K562 (cell line): ENCODE results near the gene LMNTD2. TPM values are rescaled to one million over a fixed set of nuclear protein-coding genes. Genes with fewer than 3 reads are reported as not detected.

Source experiments
- CCNT2 ChIP-seq: IDR thresholded peaks from 2 replicates; pipeline ENCODE4 v1.6.1; 2011; ENCODE audit warnings: borderline replicate concordance, low read depth, mild to moderate bottlenecking, moderate library complexity, mixed read lengths, low read length; ENCODE audit not compliant: insufficient read length; ENCODE audit errors: extremely low read depth
- ESRRA ChIP-seq: fragments of 450-650 bp; IDR thresholded peaks from 2 replicates; pipeline ENCODE4 v1.6.1; 2014; ENCODE audit warnings: low read depth, mild to moderate bottlenecking, moderate library complexity, borderline replicate concordance
- IRF2 ChIP-seq: sonication (generic); formaldehyde crosslinking; IDR thresholded peaks from 2 replicates; pipeline ENCODE4 v1.8.1; 2022; ENCODE audit warnings: mild to moderate bottlenecking, missing genetic modification reagents
- JUND ChIP-seq, 2 experiments: IDR thresholded peaks; 2 replicates in 1 of 2; 3 replicates in 1 of 2; pipeline ENCODE4 v1.6.1; 2011; ENCODE audit warnings: borderline replicate concordance in 2 of 2, low read depth in 2 of 2, low read length in 2 of 2, improper control_type of control experiment in 1 of 2, missing biosample characterization in 1 of 2, missing genetic modification characterization in 1 of 2, missing genetic modification reagents in 1 of 2
- NCOA1 ChIP-seq: fragments of 450-650 bp; IDR thresholded peaks from 2 replicates; pipeline ENCODE4 v1.6.1; 2016; ENCODE audit warnings: low read depth
- NR2F6 ChIP-seq: fragments of 450-650 bp; formaldehyde crosslinking; IDR thresholded peaks from 2 replicates; pipeline ENCODE4 v1.4.0; 2020; ENCODE audit warnings: mild to moderate bottlenecking
- OTX1 ChIP-seq: fragments of 450-650 bp; formaldehyde crosslinking; IDR thresholded peaks from 2 replicates; pipeline ENCODE4 v1.4.0; 2022; ENCODE audit warnings: mild to moderate bottlenecking
- PURB ChIP-seq: sonication (generic); formaldehyde crosslinking; IDR thresholded peaks from 2 replicates; pipeline ENCODE4 v1.9.0; 2021; ENCODE audit warnings: low read depth, mild to moderate bottlenecking, missing genetic modification reagents
- SAFB ChIP-seq: fragments of 200-400 bp; formaldehyde crosslinking; IDR thresholded peaks from 2 replicates; pipeline ENCODE4 v1.6.1; 2017; ENCODE audit warnings: low read depth, low read length, borderline replicate concordance
- STAG1 ChIP-seq: sonication (generic); formaldehyde crosslinking; IDR thresholded peaks from 2 replicates; pipeline ENCODE4 v1.5.0; 2020; ENCODE audit warnings: missing genetic modification reagents, borderline replicate concordance
- TAF1 ChIP-seq: IDR thresholded peaks from 2 replicates; pipeline ENCODE4 v1.6.1; 2011; ENCODE audit warnings: mild to moderate bottlenecking, low read length, moderate library complexity; ENCODE audit not compliant: insufficient read depth, control insufficient read depth, severe bottlenecking; ENCODE audit errors: extremely low read depth
- ZNF143 ChIP-seq: sonication (generic); formaldehyde crosslinking; IDR thresholded peaks from 2 replicates; pipeline ENCODE4 v1.9.0; 2022; ENCODE audit warnings: mild to moderate bottlenecking, missing genetic modification reagents
- ZNF174 ChIP-seq: fragments of 250-450 bp; sonication (Bioruptor Pico); IDR thresholded peaks from 2 replicates; pipeline ENCODE4 v1.4.0; 2020; ENCODE audit warnings: mild to moderate bottlenecking
- ZNF444 ChIP-seq: fragments of 250-450 bp; sonication (Bioruptor Pico); IDR thresholded peaks from 2 replicates; pipeline ENCODE4 v1.4.0; 2020; ENCODE audit warnings: mild to moderate bottlenecking, moderate library complexity
- ZNF830 ChIP-seq: fragments of 250-450 bp; sonication (Bioruptor Pico); IDR thresholded peaks from 2 replicates; pipeline ENCODE4 v1.5.0; 2021; ENCODE audit warnings: mild to moderate bottlenecking
- polyA plus RNA-seq, 8 experiments: library from polyadenylated mRNA; depleted of rRNA in 4 of 8; stranded (reverse) in 5 of 8; unstranded in 3 of 8; fragments of >200 nt; fragmentation: Nextera tagmentation in 2 of 8; fragmentation: Illumina TruSeq in 1 of 8; extraction: Ambion mirVana in 2 of 8; extraction: Trizol in 1 of 8; gene quantifications; 2 replicates each; pipeline versions ENCODE4 v1.2.1 to v1.2.3, GENCODE V29; 2011 to 2014; ENCODE audit warnings: inconsistent platforms in 1 of 8, missing spikeins in 1 of 8
- total RNA-seq, 7 experiments: library from RNA; depleted of rRNA in 6 of 7; stranded (reverse); fragments of >200 nt in 6 of 7; fragmentation: Illumina TruSeq in 2 of 7; extraction: Trizol in 2 of 7; gene quantifications; 2 replicates each; pipeline versions ENCODE4 v1.2.1 to v1.2.3, GENCODE V29; 2011 to 2021; ENCODE audit warnings: low replicate concordance in 1 of 7
- TF ChIP-seq, protein P1 (sequence below): fragments of 250-450 bp; sonication (Bioruptor Pico); IDR thresholded peaks from 2 replicates; pipeline ENCODE4 v1.4.0; 2020; ENCODE audit warnings: borderline replicate concordance
- TF ChIP-seq, protein P2 (sequence below), 2 experiments: IDR thresholded peaks; 2 replicates each; pipeline ENCODE4 v1.6.1; 2011; ENCODE audit warnings: borderline replicate concordance in 1 of 2, control low read depth in 1 of 2, low read depth in 1 of 2, low read length in 1 of 2, mild to moderate bottlenecking in 1 of 2, mixed read lengths in 1 of 2, moderate library complexity in 1 of 2; ENCODE audit not compliant: insufficient read depth in 1 of 2, insufficient read length in 1 of 2, poor library complexity in 1 of 2, severe bottlenecking in 1 of 2; ENCODE audit errors: extremely low read depth in 1 of 2
- TF ChIP-seq, protein P3 (sequence below): fragments of 200-800 bp; sonication (Bioruptor generic); IDR thresholded peaks from 2 replicates; pipeline ENCODE4 v1.6.1; 2017; ENCODE audit warnings: missing genetic modification characterization, missing compliant biosample characterization
- TF ChIP-seq, protein P4 (sequence below): sonication (generic); formaldehyde crosslinking; IDR thresholded peaks from 2 replicates; pipeline ENCODE4 v1.8.0; 2022; ENCODE audit warnings: mild to moderate bottlenecking, missing genetic modification reagents
- TF ChIP-seq, protein P5 (sequence below): sonication (generic); formaldehyde crosslinking; IDR thresholded peaks from 2 replicates; pipeline ENCODE4 v1.8.1; 2023; ENCODE audit warnings: mild to moderate bottlenecking, missing genetic modification reagents, moderate library complexity

The LMNTD2 gene
- total and polyA plus RNA-seq, 9 of the 15 experiments (the other 6 are each of a cell fraction or from before 2014, with no cell fraction given), result 0.48 to 4.2 (median 1.5) TPM; not detected in 3

DNA sequence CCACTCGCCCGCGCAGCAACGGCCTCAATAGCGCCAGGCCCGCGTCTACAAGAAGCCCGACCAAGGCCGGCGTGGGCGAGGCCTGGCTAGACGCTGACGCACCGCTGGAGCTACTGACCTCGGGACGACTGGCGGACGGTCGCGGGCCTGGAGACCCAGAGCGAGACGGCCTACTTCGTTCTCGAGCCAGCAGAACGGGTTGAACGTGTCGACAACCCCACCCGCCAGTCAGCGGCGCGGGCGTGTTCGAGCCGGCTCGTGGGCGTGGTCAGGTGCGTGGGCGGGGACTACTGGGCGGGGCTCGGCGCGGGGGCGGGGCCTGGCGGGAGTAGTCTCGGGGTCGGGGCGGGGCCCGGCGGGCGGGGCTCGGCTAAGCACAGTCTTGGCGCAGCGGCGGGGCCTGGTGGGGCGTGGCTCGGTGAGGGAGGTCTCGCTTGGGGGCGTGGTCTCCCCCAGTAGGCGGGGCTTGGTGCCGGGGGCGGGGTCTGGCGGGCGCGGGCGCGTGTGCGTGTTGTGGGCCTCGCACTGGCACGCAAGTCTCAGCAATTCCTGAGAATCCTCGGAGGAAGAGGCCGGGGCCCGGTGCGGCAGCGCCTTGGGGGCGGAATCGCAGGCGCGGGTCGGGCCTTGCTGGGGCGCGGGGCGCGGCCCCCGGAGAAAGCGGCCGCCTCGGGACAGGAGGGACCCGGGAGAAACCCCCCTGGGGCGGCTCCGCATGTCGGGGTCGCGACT is 53.4 kb downstream of the LMNTD2 start, which contains the start of gene RNH1 (continued):
- TF ChIP-seq ZNF830, result no peak
- TF ChIP-seq TAF1, result peak; percentile 18
- TF ChIP-seq OTX1, result peak; percentile 91; the same call in 1 of the 2 replicates
- no peak for TF ChIP-seq IRF2
- TF ChIP-seq, protein P1, sequence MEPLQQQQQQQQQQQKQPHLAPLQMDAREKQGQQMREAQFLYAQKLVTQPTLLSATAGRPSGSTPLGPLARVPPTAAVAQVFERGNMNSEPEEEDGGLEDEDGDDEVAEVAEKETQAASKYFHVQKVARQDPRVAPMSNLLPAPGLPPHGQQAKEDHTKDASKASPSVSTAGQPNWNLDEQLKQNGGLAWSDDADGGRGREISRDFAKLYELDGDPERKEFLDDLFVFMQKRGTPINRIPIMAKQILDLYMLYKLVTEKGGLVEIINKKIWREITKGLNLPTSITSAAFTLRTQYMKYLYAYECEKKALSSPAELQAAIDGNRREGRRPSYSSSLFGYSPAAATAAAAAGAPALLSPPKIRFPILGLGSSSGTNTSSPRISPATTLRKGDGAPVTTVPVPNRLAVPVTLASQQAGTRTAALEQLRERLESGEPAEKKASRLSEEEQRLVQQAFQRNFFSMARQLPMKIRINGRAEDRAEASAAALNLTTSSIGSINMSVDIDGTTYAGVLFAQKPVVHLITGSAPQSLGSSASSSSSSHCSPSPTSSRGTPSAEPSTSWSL (CRISPR knock-in tag), result no peak
- TF ChIP-seq, protein P2, sequence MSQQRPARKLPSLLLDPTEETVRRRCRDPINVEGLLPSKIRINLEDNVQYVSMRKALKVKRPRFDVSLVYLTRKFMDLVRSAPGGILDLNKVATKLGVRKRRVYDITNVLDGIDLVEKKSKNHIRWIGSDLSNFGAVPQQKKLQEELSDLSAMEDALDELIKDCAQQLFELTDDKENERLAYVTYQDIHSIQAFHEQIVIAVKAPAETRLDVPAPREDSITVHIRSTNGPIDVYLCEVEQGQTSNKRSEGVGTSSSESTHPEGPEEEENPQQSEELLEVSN (IDR thresholded peaks at IDR 0.05; ENCODE audit: borderline replicate concordance in 1 of 2, extremely low read depth in 1 of 2, insufficient read depth in 1 of 2, insufficient read length in 1 of 2, low read depth in 1 of 2, low read length in 1 of 2, poor library complexity in 1 of 2, severe bottlenecking in 1 of 2), result peak; percentile 8 to 84
- TF ChIP-seq, protein P3, sequence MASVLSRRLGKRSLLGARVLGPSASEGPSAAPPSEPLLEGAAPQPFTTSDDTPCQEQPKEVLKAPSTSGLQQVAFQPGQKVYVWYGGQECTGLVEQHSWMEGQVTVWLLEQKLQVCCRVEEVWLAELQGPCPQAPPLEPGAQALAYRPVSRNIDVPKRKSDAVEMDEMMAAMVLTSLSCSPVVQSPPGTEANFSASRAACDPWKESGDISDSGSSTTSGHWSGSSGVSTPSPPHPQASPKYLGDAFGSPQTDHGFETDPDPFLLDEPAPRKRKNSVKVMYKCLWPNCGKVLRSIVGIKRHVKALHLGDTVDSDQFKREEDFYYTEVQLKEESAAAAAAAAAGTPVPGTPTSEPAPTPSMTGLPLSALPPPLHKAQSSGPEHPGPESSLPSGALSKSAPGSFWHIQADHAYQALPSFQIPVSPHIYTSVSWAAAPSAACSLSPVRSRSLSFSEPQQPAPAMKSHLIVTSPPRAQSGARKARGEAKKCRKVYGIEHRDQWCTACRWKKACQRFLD (CRISPR knock-in tag), result peak; percentile 17
- no peak for TF ChIP-seq ZNF174 (CRISPR knock-in tag)
- 0 out of 2 replicates have a peak, but pooled peaks have one; percentile 1 for TF ChIP-seq JUND (IDR thresholded peaks at IDR 0.05; ENCODE audit: borderline replicate concordance, low read depth, low read length)
- no peak for TF ChIP-seq JUND (tag; IDR thresholded peaks at IDR 0.05; ENCODE audit: borderline replicate concordance, low read depth, low read length)
- TF ChIP-seq, protein P4, sequence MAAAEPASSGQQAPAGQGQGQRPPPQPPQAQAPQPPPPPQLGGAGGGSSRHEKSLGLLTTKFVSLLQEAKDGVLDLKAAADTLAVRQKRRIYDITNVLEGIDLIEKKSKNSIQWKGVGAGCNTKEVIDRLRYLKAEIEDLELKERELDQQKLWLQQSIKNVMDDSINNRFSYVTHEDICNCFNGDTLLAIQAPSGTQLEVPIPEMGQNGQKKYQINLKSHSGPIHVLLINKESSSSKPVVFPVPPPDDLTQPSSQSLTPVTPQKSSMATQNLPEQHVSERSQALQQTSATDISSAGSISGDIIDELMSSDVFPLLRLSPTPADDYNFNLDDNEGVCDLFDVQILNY (CRISPR knock-in tag), result no peak
- TF ChIP-seq NCOA1, result no peak
- no peak for TF ChIP-seq ZNF143 (CRISPR knock-in tag)
- TF ChIP-seq NR2F6 (CRISPR knock-in tag), result no peak
- TF ChIP-seq STAG1, result no peak
- TF ChIP-seq SAFB, result no peak
- TF ChIP-seq CCNT2, result peak; percentile 43
- no peak for TF ChIP-seq ESRRA
- TF ChIP-seq, protein P5, sequence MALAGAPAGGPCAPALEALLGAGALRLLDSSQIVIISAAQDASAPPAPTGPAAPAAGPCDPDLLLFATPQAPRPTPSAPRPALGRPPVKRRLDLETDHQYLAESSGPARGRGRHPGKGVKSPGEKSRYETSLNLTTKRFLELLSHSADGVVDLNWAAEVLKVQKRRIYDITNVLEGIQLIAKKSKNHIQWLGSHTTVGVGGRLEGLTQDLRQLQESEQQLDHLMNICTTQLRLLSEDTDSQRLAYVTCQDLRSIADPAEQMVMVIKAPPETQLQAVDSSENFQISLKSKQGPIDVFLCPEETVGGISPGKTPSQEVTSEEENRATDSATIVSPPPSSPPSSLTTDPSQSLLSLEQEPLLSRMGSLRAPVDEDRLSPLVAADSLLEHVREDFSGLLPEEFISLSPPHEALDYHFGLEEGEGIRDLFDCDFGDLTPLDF (CRISPR knock-in tag), result peak; percentile 65; the same call in 1 of the 2 replicates
- no peak for TF ChIP-seq ZNF444 (CRISPR knock-in tag)
- no peak for TF ChIP-seq PURB (CRISPR knock-in tag)
